OCI-LY7 (cell line): ENCODE measurements around the gene SSBP2. TPM values are rescaled to one million over a fixed set of nuclear protein-coding genes. Genes with fewer than 3 reads are reported as not detected.

Experiments
- BruUV-seq: library from RNA; stranded (reverse); fragments of 400-500 nt; replicated peaks from 2 replicates; lab custom pipeline; 2021; lab: Mats Ljungman, UMichigan
- CTCF ChIA-PET: fragments of 300-600 bp; sonication (Branson Sonifier 250); formaldehyde crosslinking; loops from one replicate; lab custom pipeline; 2022; ENCODE audit warnings: antibody characterized with exemption; ENCODE audit not compliant: unreplicated experiment; lab: Charles Lee
- POLR2A ChIA-PET: fragments of 300-600 bp; sonication (Branson Sonifier 250); formaldehyde crosslinking; loops from one replicate; lab custom pipeline; 2022; ENCODE audit warnings: antibody characterized with exemption; lab: Charles Lee
- DNase-seq: peaks from one replicate; pipeline ENCODE4 v3.0.0-alpha.2; 2015; ENCODE audit warnings: low spot score
- H2AFZ ChIP-seq: fragments of 200-600 bp; sonication (generic), shearing (Covaris generic); 2 replicates; pipeline ENCODE4 v1.6.1; 2014; ENCODE audit warnings: mild to moderate bottlenecking, antibody characterized with exemption, low read length, moderate library complexity
- H3K27ac ChIP-seq: fragments of 200-600 bp; sonication (generic); 2 replicates; pipeline ENCODE4 v1.5.1; 2014; ENCODE audit warnings: mixed run types, low read depth, mild to moderate bottlenecking, moderate library complexity, low read length, inconsistent platforms; ENCODE audit not compliant: poor library complexity, severe bottlenecking
- H3K36me3 ChIP-seq: fragments of 200-600 bp; sonication (generic); 2 replicates; pipeline ENCODE4 v1.6.1; 2014; ENCODE audit warnings: mild to moderate bottlenecking, antibody characterized with exemption, low read length, moderate library complexity, mixed read lengths; ENCODE audit not compliant: insufficient read depth
- H3K4me1 ChIP-seq: fragments of 200-600 bp; sonication (generic); 2 replicates; pipeline ENCODE4 v1.5.1; 2014; ENCODE audit warnings: mild to moderate bottlenecking, low read length; ENCODE audit not compliant: insufficient read depth, poor library complexity, severe bottlenecking
- H3K4me2 ChIP-seq: fragments of 200-600 bp; sonication (generic); 2 replicates; pipeline ENCODE4 v1.6.1; 2014; ENCODE audit warnings: mild to moderate bottlenecking, low read length
- H3K4me3 ChIP-seq: fragments of 200-600 bp; sonication (generic); 2 replicates; pipeline ENCODE4 v1.5.1; 2014; ENCODE audit warnings: mild to moderate bottlenecking, low read depth, low read length; ENCODE audit not compliant: poor library complexity, severe bottlenecking
- H3K79me2 ChIP-seq: fragments of 200-600 bp; sonication (generic); 2 replicates; pipeline ENCODE4 v1.6.1; 2016; ENCODE audit warnings: low read depth, mild to moderate bottlenecking, low read length, moderate library complexity, mixed read lengths; ENCODE audit not compliant: insufficient read depth
- H3K9me2 ChIP-seq: fragments of 200-600 bp; sonication (generic); 2 replicates; pipeline ENCODE4 v1.6.1; 2016; ENCODE audit warnings: mild to moderate bottlenecking, low read length, mixed read lengths; ENCODE audit not compliant: insufficient read depth
- H3K9me3 ChIP-seq: fragments of 200-600 bp; sonication (generic); 2 replicates; pipeline ENCODE4 v1.6.1; 2014; ENCODE audit warnings: mild to moderate bottlenecking, mixed run types, low read length, mixed read lengths
- H4K20me1 ChIP-seq: fragments of 200-600 bp; sonication (generic); 2 replicates; pipeline ENCODE4 v1.6.1; 2014; ENCODE audit warnings: mild to moderate bottlenecking, antibody characterized with exemption, low read length, moderate library complexity, mixed read lengths; ENCODE audit not compliant: insufficient read depth
- CTCF ChIP-seq: fragments of 200-600 bp; sonication (generic); conservative IDR thresholded peaks from 2 replicates; pipeline ENCODE4 v1.5.1; 2014; ENCODE audit warnings: mild to moderate bottlenecking, antibody characterized with exemption, low read length, moderate library complexity, mixed read lengths
- EZH2phosphoT487 ChIP-seq: fragments of 200-600 bp; sonication (generic); IDR thresholded peaks from 2 replicates; pipeline ENCODE4 v1.6.1; 2018; ENCODE audit warnings: low read depth, borderline replicate concordance, mild to moderate bottlenecking, mixed run types, antibody characterized with exemption, low read length, moderate library complexity, mixed read lengths
- intact Hi-C: fragments of 100-400 bp; cut with micrococcal nuclease; formaldehyde crosslinking; loops from one replicate; pipeline ENCODE4 v1.10.0; 2022; ENCODE audit not compliant: unreplicated experiment
- total RNA-seq, 2 experiments: library from RNA; depleted of rRNA in 1 of 2; stranded (reverse); fragments of >200 nt in 1 of 2; shearing (Covaris generic) in 1 of 2; gene quantifications; 2 replicates each; pipeline ENCODE4 v1.2.3, GENCODE V29; 2014 to 2022

The SSBP2 gene
- total RNA-seq, 2 experiments from 2014 or later: 140 to 172 TPM

GRCh38 chr5:81579262-81579924, 171.5 kb downstream of the SSBP2 start:
- no peak overlapping the region for H2AFZ ChIP-seq
- peaks cover 14% of the 10 kb centered on the region for H3K4me1 ChIP-seq
- H3K4me2 ChIP-seq: no peak overlapping the region
- peaks cover 9% of the 10 kb centered on the region; the same call in 1 of the 2 replicates for H4K20me1 ChIP-seq
- no peak overlapping the region for H3K4me3 ChIP-seq
- peak; percentile 46 for DNase-seq
- BruUV-seq: no TSS peak
- H3K9me2 ChIP-seq: no peaks in the 10 kb centered on the region
- peaks cover 26% of the 10 kb centered on the region; the same call in 1 of the 2 replicates for H3K79me2 ChIP-seq
- no peak overlapping the region for H3K27ac ChIP-seq
- POLR2A ChIA-PET: interaction anchor here (0.7 to 1.4 kb wide), 5 partner anchors 10 to 82 kb away, joined by 3 to 4 read pairs (median 3); no protein-coding TSS in a partner anchor
- no peaks in the 10 kb centered on the region for H3K9me3 ChIP-seq
- intact Hi-C loops: no loop called here
- TF ChIP-seq CTCF (no peak), EZH2phosphoT487 (no peak)
- H3K36me3 ChIP-seq: peaks cover 23% of the 10 kb centered on the region; the same call in 1 of the 2 replicates
- CTCF ChIA-PET: no interaction called here

- Histone ChIP-seq H3K36me3 (peaks cover 40% of the 10 kb centered on the region), H3K4me3 (no peak overlapping the region), H3K27ac (no peak overlapping the region), H3K4me2 (no peak overlapping the region), H2AFZ (no peak overlapping the region), H3K4me1 (peaks cover 18% of the 10 kb centered on the region), H3K9me2 (no peaks in the 10 kb centered on the region), H4K20me1 (peaks cover 9% of the 10 kb centered on the region; the same call in 1 of the 2 replicates), H3K79me2 (peaks cover 30% of the 10 kb centered on the region; the same call in 1 of the 2 replicates), H3K9me3 (no peaks in the 10 kb centered on the region)
- intact Hi-C loops: no loop called here
- DNase-seq: no peak
- no peak for TF ChIP-seq EZH2phosphoT487
- no peak for TF ChIP-seq CTCF
- ChIA-PET CTCF (no interaction called here), POLR2A (interaction anchor here (1.3 kb wide), 1 partner anchor 9 kb away, joined by 3 read pairs; no protein-coding TSS in a partner anchor)
- BruUV-seq: no TSS peak
Measured at GRCh38 chr5:81577091-81577490, 173.8 kb downstream of the SSBP2 start.

GRCh38 chr5:81575924-81576323, 175.0 kb downstream of the SSBP2 start:
- no peak overlapping the region for H3K27ac ChIP-seq
- H3K9me3 ChIP-seq: no peaks in the 10 kb centered on the region
- no peak for TF ChIP-seq EZH2phosphoT487
- no peak for TF ChIP-seq CTCF
- no peak overlapping the region for H3K4me3 ChIP-seq
- H3K4me1 ChIP-seq: peaks cover 18% of the 10 kb centered on the region
- H2AFZ ChIP-seq: no peak overlapping the region
- no peaks in the 10 kb centered on the region for H3K9me2 ChIP-seq
- H3K36me3 ChIP-seq: peaks cover 46% of the 10 kb centered on the region
- intact Hi-C loops: no loop called here
- POLR2A ChIA-PET: interaction anchor here (1.3 kb wide), 1 partner anchor 10 kb away, joined by 3 read pairs; no protein-coding TSS in a partner anchor
- H3K79me2 ChIP-seq: peaks cover 33% of the 10 kb centered on the region; the same call in 1 of the 2 replicates
- H3K4me2 ChIP-seq: no peak overlapping the region
- CTCF ChIA-PET: interaction anchor here (0.5 kb wide), 1 partner anchor 281 kb away, joined by 3 read pairs; no protein-coding TSS in a partner anchor
- peaks cover 9% of the 10 kb centered on the region; the same call in 1 of the 2 replicates for H4K20me1 ChIP-seq
- no TSS peak for BruUV-seq
- DNase-seq: no peak
